Astrocyte of the cerebellum (primary cell): ENCODE results near the gene IL17A.

ENCODE experiments used
- DNase-seq: peaks from one replicate; pipeline ENCODE4 v3.0.0-alpha.2; 2011; ENCODE audit warnings: low read depth
- H3K4me3 ChIP-seq: 2 replicates; pipeline ENCODE4 v1.5.1; 2011; ENCODE audit warnings: mild to moderate bottlenecking, low read depth, low read length, moderate library complexity
- CTCF ChIP-seq: IDR thresholded peaks from 2 replicates; pipeline ENCODE4 v1.5.1; 2012; ENCODE audit warnings: low read length, low read depth, moderate library complexity, mild to moderate bottlenecking; ENCODE audit errors: missing control alignments
- in situ Hi-C: cut with HindIII; loops from 2 replicates; pipeline ENCODE4 v1.10.0; 2017; ENCODE audit warnings: low sequenced_read_pairs

The IL17A gene

DNA sequence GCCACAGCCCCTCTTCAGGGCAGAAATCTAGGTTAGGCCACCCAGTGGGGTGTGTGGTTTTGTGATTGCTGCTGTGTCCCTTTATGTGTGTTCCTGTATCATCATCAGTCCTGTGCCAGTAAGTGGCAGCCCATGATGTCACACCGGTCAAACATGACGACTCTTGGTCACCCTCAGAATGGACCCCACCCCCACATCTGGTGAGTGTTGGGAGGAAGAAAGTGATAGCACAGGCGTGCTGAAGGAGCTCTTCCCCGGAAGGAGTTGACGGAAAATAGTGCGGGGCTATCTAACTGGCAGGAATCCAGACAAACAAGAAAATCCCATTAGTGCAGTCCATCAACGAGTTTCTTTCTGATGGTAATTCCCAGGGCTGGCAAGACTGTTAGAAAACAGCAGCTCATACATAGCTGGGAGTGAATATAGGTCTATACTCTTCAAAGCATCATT, 33.4 kb upstream of the IL17A start:
- no peak for TF ChIP-seq CTCF
- in situ Hi-C loops, result no loop called here
- no peak overlapping the region for H3K4me3 ChIP-seq
- DNase-seq, result no peak

DNA sequence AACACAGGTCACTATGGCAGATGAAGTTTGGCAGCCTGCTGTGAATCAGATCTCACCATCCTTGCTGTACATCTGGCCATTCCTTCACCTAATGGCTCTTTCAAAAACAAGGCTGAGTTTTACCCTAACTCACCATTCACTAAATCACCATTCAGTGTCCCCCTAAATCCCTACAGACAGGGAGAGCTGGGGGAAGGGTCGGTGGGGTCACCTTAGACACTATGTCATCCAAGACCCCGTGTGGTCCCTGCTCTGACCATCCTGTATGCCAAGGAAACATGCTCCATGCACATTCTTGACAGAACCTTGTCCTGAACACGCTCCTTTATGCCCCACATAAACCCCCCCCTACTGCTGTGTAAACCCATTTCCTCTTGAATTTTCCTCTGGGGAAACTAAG, 31.8 kb upstream of the IL17A start:
- H3K4me3 ChIP-seq, result no peak overlapping the region
- in situ Hi-C loops, result no loop called here
- TF ChIP-seq CTCF, result no peak
- no peak for DNase-seq

- no peak for DNase-seq
- H3K4me3 ChIP-seq, result no peak overlapping the region
- in situ Hi-C loops, result no loop called here
- TF ChIP-seq CTCF, result no peak
Measured at GRCh38 chr6:52155791-52156576, 30.2 kb upstream of the IL17A start.

- in situ Hi-C loops, result no loop called here
- no peak overlapping the region for H3K4me3 ChIP-seq
- no peak for DNase-seq
- TF ChIP-seq CTCF, result no peak
Measured at GRCh38 chr6:52157301-52157941, 28.8 kb upstream of the IL17A start.

DNA sequence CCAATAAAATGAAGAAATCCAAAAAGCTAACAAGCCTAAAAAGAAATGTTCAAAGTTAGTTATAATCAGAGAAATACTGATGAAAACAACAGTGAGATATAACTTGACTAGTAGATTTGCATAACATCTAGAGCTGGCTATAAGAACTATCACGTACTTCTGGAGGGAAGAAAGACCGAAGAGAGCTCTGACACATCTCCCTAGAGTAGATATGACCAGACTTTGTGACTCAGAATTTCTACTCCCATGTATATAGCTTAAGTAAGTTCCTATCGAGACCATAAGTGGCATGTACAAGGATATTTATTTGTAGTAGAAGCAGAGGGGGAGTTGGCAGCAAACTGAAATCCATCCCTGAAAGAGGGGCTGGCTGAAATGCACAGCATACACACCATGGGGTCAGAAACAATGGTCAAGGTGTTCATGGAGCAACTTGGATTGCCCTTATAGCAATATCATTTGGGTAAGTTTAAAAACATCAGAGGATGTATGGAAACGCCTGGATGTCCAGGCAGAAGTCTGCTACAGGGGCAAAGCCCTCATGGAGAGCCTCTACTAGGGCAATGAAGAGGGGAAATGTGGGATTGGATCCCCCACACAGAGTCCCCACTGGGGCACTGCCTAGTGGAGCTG, 25.6 kb upstream of the IL17A start:
- DNase-seq, result no peak
- in situ Hi-C loops, result no loop called here

More for the DNA sequence above, 25.6 kb upstream of the IL17A start:
- no peak for TF ChIP-seq CTCF
- no peak overlapping the region for H3K4me3 ChIP-seq
